GM13977 (cell line): ENCODE measurements around the gene CARNS1.

ENCODE experiments used
- DNase-seq: peaks from one replicate; pipeline ENCODE4 v3.0.0; 2012; ENCODE audit warnings: low spot score
- CTCF ChIP-seq: IDR thresholded peaks from 2 replicates; pipeline ENCODE4 v1.5.1; 2012; ENCODE audit warnings: mild to moderate bottlenecking, control low read depth; ENCODE audit not compliant: insufficient read depth; ENCODE audit errors: extremely low read depth, missing control alignments
- in situ Hi-C: fragments of 300-500 bp; cut with MboI; formaldehyde crosslinking; loops from one replicate; pipeline ENCODE4 v1.12.0; 2022; ENCODE audit warnings: low sequenced_read_pairs, low pct_unique_long_range_greater_than_20kb, mixed read lengths, inconsistent platforms; ENCODE audit not compliant: unreplicated experiment

CARNS1 gene

GRCh38 chr11:67445515-67445914 lies 30.0 kb downstream of the CARNS1 start:
- no peak for TF ChIP-seq CTCF
- DNase-seq: no peak
- in situ Hi-C loops: no loop called here

- TF ChIP-seq CTCF: no peak
- in situ Hi-C loops: no loop called here
- DNase-seq: no peak
These were observed 32.7 kb downstream of the CARNS1 start for GRCh38 chr11:67448220-67448609.

- no peak for DNase-seq
- no peak for TF ChIP-seq CTCF
- in situ Hi-C loops: no loop called here
These were observed 33.8 kb downstream of the CARNS1 start for GRCh38 chr11:67449116-67449844.

- no peak for TF ChIP-seq CTCF
- in situ Hi-C loops: no loop called here
- DNase-seq: no peak
These were observed 35.5 kb downstream of the CARNS1 start for GRCh38 chr11:67450796-67451657.

- in situ Hi-C loops: no loop called here
- no peak for TF ChIP-seq CTCF
- no peak for DNase-seq
These were observed 36.1 kb downstream of the CARNS1 start for GRCh38 chr11:67451658-67451976.

GRCh38 chr11:67452141-67452952 lies 36.9 kb downstream of the CARNS1 start, which contains the start of gene GPR152:
Gene GPR152, minus strand, starts transcription at chr11:67452729. Its CDS starts 5 bp downstream, at chr11:67452724.
- DNase-seq: no peak
- no peak for TF ChIP-seq CTCF
- in situ Hi-C loops: no loop called here
